Central memory CD4-positive, alpha-beta T cell (primary cell): ENCODE measurements around the gene CREBBP.
"Not testable (repeated sequence)": the region's sequence is repeated elsewhere in the genome, so short reads cannot be mapped to it uniquely, and the experiment has no call there.

Experiments used
- DNase-seq: peaks from one replicate; pipeline ENCODE4 v3.0.0; 2022

Gene CREBBP

GRCh38 chr16:3731126-3731935 is 149.2 kb downstream of the CREBBP start:
- no peak for DNase-seq

- DNase-seq = no peak
Observed at GRCh38 chr16:3730161-3731125, 150.1 kb downstream of the CREBBP start.

DNA sequence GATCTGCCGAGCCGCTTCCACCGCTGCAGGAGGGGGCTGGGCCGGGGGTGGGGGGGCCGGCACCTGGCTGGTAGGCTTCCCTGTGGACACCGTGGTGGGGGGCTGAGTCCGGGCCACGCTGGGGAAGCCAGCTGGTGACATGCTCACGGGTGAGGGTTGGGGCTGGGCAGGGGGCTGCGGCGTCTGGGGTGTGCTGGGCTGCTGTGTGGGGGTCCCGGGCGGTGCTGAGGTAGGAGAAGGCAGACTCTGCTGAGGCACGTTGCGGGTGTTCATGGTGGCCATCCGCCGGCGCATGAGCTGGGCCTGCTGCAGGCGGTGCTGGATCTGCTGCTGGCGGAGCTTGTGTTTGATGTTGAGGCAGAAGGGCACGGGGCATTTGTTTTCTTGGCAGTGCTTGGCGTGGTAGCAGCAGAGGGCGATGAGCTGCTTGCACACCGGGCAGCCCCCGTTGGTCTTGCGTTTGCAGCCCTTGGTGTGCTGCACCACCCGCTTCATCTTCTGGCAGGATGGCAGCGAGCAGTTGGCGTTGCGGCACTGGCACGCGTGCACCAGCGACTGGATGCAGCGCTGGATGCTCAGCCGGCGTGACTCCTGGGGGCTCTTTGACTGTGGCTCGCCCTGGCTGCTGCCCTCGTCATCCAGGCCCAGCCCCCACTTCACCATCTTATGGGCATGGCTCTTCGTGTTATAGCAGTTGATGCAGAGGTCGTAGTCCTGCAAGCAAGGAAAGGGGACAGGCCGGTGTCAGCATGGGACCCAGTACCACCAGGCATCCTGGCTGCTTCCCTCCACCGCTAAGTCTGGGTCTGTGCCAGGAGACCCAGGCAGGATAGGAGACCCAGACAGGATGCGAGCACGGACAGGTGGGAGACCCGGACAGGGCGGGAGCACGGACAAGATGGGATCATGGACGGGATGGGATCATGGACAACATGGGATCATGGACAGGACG is 151.1 kb downstream of the CREBBP start:
- DNase-seq = no peak

GRCh38 chr16:3728424-3729160 is 151.9 kb downstream of the CREBBP start:
- DNase-seq = no peak

- DNase-seq = no peak
Observed at GRCh38 chr16:3727806-3728381, 152.6 kb downstream of the CREBBP start.

DNA sequence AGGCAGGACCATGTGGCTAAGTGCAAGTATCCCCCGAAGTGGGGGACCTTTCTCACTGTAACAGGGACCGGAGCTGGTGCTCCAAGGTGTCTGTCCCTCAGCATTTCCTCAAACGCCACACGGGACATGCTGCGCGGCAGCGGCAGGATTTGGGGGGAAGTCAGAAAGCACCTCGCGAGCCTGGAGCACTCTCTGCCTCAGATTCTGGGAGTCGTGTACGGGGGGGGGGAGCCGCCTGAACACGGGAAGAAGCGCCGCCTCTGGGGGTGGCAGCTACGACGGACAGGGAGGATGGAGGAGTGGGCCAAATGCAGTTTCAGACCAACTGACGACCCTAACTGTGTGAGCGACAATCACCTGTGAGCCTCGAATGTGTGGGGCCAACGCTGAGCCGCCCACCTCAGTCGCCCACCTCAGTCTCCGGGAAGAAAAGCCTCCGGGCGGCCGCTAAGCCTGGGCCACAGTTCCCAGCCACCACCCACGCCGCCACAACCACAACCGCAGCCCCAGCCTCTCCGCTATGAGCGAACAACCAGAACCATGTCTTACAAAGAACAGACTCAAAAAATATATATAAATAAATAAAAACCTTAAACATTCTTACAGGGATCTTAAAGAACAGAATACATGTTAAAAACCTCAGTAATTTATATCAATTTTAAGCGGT is 154.4 kb downstream of the CREBBP start:
- no peak for DNase-seq

- no peak for DNase-seq
Observed at GRCh38 chr16:3725276-3725675, 155.2 kb downstream of the CREBBP start.

GRCh38 chr16:3722508-3722907 is 158.0 kb downstream of the CREBBP start:
- no peak for DNase-seq

- no peak for DNase-seq
Observed at GRCh38 chr16:3720418-3720817, 160.1 kb downstream of the CREBBP start.

DNA sequence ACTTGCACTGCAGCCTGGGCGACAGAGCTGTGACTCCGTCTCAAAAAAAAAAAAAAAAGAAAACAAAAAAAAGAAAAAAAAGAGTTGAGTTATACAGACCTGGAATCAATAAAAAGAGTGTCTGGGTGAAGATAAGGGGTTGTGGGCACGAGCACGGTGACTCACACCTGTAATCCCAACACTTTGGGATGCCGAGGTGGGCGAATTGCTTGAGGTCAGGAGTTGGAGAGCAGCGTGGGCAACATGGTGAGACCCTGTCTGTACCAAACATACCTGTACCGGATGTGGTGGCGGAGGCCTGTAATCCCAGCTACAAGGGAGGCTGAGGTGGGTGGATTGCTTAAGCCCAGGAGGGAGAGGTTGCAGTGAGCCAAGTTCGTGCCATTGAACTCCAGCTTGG is 161.9 kb downstream of the CREBBP start:
- no peak for DNase-seq

- DNase-seq = peak; percentile 0
Observed at GRCh38 chr16:3718019-3718391, 162.5 kb downstream of the CREBBP start.

DNA sequence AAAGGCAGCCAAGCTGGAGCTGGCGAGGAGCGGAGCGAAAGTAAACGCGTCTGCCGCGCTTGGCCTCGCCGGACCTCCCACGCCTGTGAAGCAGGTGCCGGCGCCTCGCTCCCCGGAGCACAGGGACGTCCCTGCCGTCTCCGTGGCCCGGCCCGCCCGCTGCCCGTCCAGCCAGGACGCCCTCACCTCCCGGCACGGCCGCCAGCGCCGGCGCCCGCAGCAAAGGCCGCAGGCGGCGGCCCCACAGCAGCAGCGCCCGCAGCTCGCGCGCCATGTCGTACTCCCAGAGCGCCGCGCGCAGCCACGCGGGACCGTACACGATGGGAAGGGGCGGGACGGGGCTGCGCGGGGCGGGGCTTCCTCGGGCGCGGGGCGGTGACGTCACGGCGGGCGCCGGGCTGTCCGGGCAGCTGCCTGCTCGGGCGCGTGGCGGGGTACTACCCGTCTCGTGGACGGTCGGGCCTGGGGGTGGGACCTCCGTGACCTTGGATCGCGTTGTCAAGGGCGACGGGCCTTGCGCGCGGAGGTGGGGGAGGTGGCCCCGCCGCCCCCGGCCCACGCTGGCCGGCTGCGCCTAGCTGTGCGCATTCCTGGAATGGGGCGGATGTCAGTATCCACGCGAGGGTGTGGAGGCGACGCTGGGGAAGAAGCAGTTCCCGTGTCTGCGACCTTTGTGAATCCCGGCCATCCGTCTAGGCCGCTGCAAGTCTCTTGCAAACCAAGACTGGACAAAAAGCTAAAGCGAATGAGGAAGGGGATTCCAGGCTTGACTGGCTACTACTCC is 163.1 kb downstream of the CREBBP start, which contains the start of gene TRAP1:
TRAP1 (minus strand) TSS at position 290 of the 784 bp plus-strand sequence; CDS start at position 274, 16 bp downstream.
- peak; percentile 85 for DNase-seq

DNA sequence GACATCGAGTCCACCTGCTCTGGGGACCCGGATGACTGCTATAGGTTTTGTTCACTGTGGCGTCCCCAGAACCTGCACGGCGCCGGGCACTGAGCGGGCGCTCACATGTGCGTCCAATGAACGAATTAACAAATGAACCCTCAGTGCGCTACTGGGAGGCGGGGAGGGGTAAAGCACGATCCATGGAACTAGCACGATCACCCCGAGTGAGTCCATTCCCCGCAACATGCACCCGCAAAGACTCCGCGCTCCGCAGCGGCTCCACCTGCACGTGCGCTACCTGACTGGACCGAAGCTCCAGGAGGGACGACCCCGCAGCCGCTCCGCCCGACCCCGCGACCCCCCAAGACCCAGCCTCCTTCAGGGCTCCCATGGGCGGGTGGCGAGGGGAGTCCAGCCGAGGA is 163.7 kb downstream of the CREBBP start:
- no peak for DNase-seq

- no peak for DNase-seq
Observed at GRCh38 chr16:3715430-3715829, 165.1 kb downstream of the CREBBP start.

- DNase-seq = not testable (repeated sequence)
Observed at GRCh38 chr16:3714378-3714777, 166.1 kb downstream of the CREBBP start.

DNA sequence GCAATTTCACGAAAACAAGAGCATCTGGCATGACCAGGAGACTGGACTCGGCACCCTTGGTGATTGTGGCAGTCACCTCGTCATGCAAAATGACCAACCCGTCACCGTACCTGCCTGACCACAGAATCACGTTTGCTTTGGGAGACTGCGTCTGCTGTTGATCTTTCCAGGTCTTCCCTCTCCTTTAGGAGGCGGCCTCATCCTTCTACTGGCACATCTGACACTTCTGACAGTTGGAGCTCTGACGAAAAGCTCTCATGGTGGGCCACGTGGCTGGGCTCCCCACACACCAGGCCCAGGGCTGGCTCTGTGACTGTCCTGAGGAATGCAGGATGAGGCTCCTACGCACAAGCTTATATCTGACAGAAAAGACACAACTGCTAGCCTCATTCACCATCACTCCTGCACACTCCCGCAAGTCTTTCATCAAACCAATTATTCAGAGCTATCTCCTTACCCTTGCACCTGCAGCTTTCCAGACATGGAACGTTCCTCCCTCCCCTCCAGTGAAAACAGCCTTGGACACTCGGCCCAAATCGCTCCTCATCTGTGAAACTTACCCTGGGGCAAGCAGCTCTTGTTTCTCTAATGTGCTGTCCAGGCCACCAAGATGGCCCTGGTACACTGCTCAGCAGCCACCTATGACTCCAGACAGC is 166.8 kb downstream of the CREBBP start:
- DNase-seq = no peak

GRCh38 chr16:3712861-3713372 is 167.6 kb downstream of the CREBBP start:
- DNase-seq = no peak

- no peak for DNase-seq
Observed at GRCh38 chr16:3706253-3707012, 174.1 kb downstream of the CREBBP start.
